Glomerular endothelial cell (primary cell): ENCODE data around the gene HDGFL2. TPM values are rescaled to one million over a fixed set of nuclear protein-coding genes. Genes with fewer than 3 reads are reported as not detected.

Experiments used
- DNase-seq: peaks from one replicate; pipeline ENCODE4 v3.0.0-alpha.2; 2011; ENCODE audit warnings: low read depth, low spot score; ENCODE audit errors: extremely low read depth
- total RNA-seq: library from RNA; depleted of rRNA; stranded (reverse); fragments of >200 nt; gene quantifications from 2 replicates; pipeline ENCODE4 v1.2.3, GENCODE V29; 2015

The HDGFL2 gene
- total RNA-seq, 1 donor from 2014 or later, result 96.7 TPM

- no peak for DNase-seq
These were observed 7.1 kb upstream of the HDGFL2 start for GRCh38 chr19:4464815-4465581.

- DNase-seq, result no peak
These were observed 4.3 kb upstream of the HDGFL2 start for GRCh38 chr19:4467835-4468234.

GRCh38 chr19:4471403-4472173 lies 509 bp upstream of the HDGFL2 start:
- DNase-seq, result peak; percentile 100

- no peak for DNase-seq
These were observed 1.1 kb downstream of the HDGFL2 start for GRCh38 chr19:4473011-4473762.

- no peak for DNase-seq
These were observed 1.8 kb downstream of the HDGFL2 start for GRCh38 chr19:4473763-4474513.

GRCh38 chr19:4474514-4475022 lies 2.5 kb downstream of the HDGFL2 start:
- DNase-seq, result no peak

GRCh38 chr19:4477034-4477801 lies 5.1 kb downstream of the HDGFL2 start:
- DNase-seq, result no peak

GRCh38 chr19:4482721-4483364 lies 10.7 kb downstream of the HDGFL2 start:
- no peak for DNase-seq

- DNase-seq, result no peak
These were observed 11.3 kb downstream of the HDGFL2 start for GRCh38 chr19:4483385-4483784.

GRCh38 chr19:4487572-4487971 lies 15.5 kb downstream of the HDGFL2 start:
- DNase-seq, result no peak

GRCh38 chr19:4488496-4488895 lies 16.4 kb downstream of the HDGFL2 start:
- no peak for DNase-seq

- DNase-seq, result no peak
These were observed 19.3 kb downstream of the HDGFL2 start for GRCh38 chr19:4491446-4491845.

- no peak for DNase-seq
These were observed 20.4 kb downstream of the HDGFL2 start for GRCh38 chr19:4492337-4493103.

GRCh38 chr19:4493104-4493928 lies 21.2 kb downstream of the HDGFL2 start:
- no peak for DNase-seq

GRCh38 chr19:4493929-4494690 lies 22.0 kb downstream of the HDGFL2 start:
- no peak for DNase-seq

GRCh38 chr19:4494691-4495064 lies 22.6 kb downstream of the HDGFL2 start:
- DNase-seq, result no peak

- no peak for DNase-seq
These were observed 23.4 kb downstream of the HDGFL2 start for GRCh38 chr19:4495471-4495870.
